ENCODE results near the gene ANKS1B. TPM values are rescaled to one million over a fixed set of nuclear protein-coding genes. Genes with fewer than 3 reads are reported as not detected.

Gene ANKS1B
- total and polyA plus RNA-seq, 2 of the 4 experiments (the other 2 are of a cell fraction) = 0.17 to 0.18 TPM

- Histone ChIP-seq H3K14ac (replicated peaks; ENCODE audit: low read depth, low read length) (no peak overlapping the region), H3K56ac (ENCODE audit: extremely low read depth, insufficient read depth, low read length) (no peak overlapping the region), H3K27ac (ENCODE audit: insufficient read depth, low read length) (no peak overlapping the region), H3K9me1 (ENCODE audit: insufficient read depth, low read length) (no peaks in the 10 kb centered on the region), H2AK5ac (ENCODE audit: low read depth, low read length) (no peak overlapping the region), H4K91ac (ENCODE audit: insufficient read depth, low read depth, low read length) (no peak overlapping the region), H4K20me1 (ENCODE audit: insufficient read depth, low read length) (no peaks in the 10 kb centered on the region), H3K18ac (ENCODE audit: low read depth, low read length) (no peak overlapping the region), H4K5ac (ENCODE audit: low read depth, low read length) (no peak overlapping the region), H2AK9ac (replicated peaks; ENCODE audit: low read depth, low read length, poor library complexity) (no peak overlapping the region), H3K4me1 (ENCODE audit: control insufficient read depth, insufficient read depth, low read length) (no peaks in the 10 kb centered on the region), H3K9me3 (ENCODE audit: control insufficient read depth, insufficient read depth, low read length) (no peaks in the 10 kb centered on the region), H2AFZ (replicated peaks; ENCODE audit: low read length, poor library complexity) (no peak overlapping the region), H4K8ac (ENCODE audit: low read depth in 2 of 2, low read length in 2 of 2) (no peak overlapping the region), H3K27me3 (ENCODE audit: control insufficient read depth, insufficient read depth, low read length) (no peaks in the 10 kb centered on the region), H2BK120ac (ENCODE audit: low read depth, low read length) (no peak overlapping the region), H3K23ac (ENCODE audit: low read depth, low read length) (no peak overlapping the region), H2BK5ac (ENCODE audit: low read depth, low read length, poor library complexity, severe bottlenecking) (no peak overlapping the region), H3K79me1 (ENCODE audit: low read depth in 1 of 2, low read length in 2 of 2) (no peaks in the 10 kb centered on the region), H3K4ac (ENCODE audit: low read depth, low read length) (no peak overlapping the region), H3K4me3 (ENCODE audit: insufficient read depth, low read depth, low read length) (no peak overlapping the region), H2BK20ac (ENCODE audit: low read depth, low read length) (no peak overlapping the region), H2BK15ac (ENCODE audit: low read depth, low read length) (no peak overlapping the region), H3K4me2 (ENCODE audit: low read depth, low read length) (no peak overlapping the region), H3K36me3 (ENCODE audit: control insufficient read depth, insufficient read depth, low read length) (no peaks in the 10 kb centered on the region), H3K9ac (ENCODE audit: low read depth, low read length) (no peak overlapping the region)
- BruUV-seq (replicated peaks) = no TSS peak
- CTCF ChIA-PET = interaction anchor here (1.4 to 1.8 kb wide), 3 partner anchors 16 to 300 kb away, joined by 5 to 10 read pairs (median 6); no protein-coding TSS in a partner anchor
- dilution Hi-C loops (cut with HindIII; ENCODE audit: low sequenced_read_pairs, unreplicated experiment) (no loop called here), intact Hi-C loops (cut with micrococcal nuclease) (loop anchor here (2.0 kb wide), 3 partner anchors 433 to 575 kb away; no protein-coding TSS in a partner anchor), in situ Hi-C loops (cut with MboI; ENCODE audit: low sequenced_read_pairs) (loop anchor here (10.0 to 25.0 kb wide), 2 partner anchors 275 to 437 kb away; no protein-coding TSS in a partner anchor)
- no CpG with 5 or more reads among the region's 7 CpGs for WGBS, 2 experiments (ENCODE audit: extremely low coverage in 2 of 2, insufficient read length in 1 of 2)
- no peak for TF ChIP-seq FOS (IDR thresholded peaks at IDR 0.05; ENCODE audit: low read depth, low read length)
- no peak for TF ChIP-seq RFX5 (IDR thresholded peaks at IDR 0.05; ENCODE audit: low read depth, low read length)
- POLR2A ChIA-PET (ENCODE audit: unreplicated experiment) = no interaction called here
- no peak for DNase-seq
- no peak for ATAC-seq (ENCODE audit: low read depth)
Observed at GRCh38 chr12:98999559-98999958, 985.2 kb downstream of the ANKS1B start.

Measured in IMR-90 (cell line).